B cell (primary cell): Measurements from ENCODE around the gene ZBED4. TPM values are rescaled to one million over a fixed set of nuclear protein-coding genes. Genes with fewer than 3 reads are reported as not detected.

ENCODE experiments used
- ATAC-seq: fragments of 200-7000 bp; cut with Tn5 transposase; one replicate; pipeline ENCODE4 v1.10.0; 2021; ENCODE audit warnings: low read depth, mild to moderate bottlenecking, moderate number of reproducible peaks, moderate library complexity
- CTCF ChIA-PET: fragments of 350-600 bp; sonication (Branson Sonifier 250); formaldehyde crosslinking; loops from one replicate; lab custom pipeline; 2021; ENCODE audit warnings: antibody characterized with exemption, inconsistent platforms; lab: Charles Lee
- POLR2A ChIA-PET: fragments of 350-600 bp; sonication (Branson Sonifier 250); formaldehyde crosslinking; loops from one replicate; lab custom pipeline; 2021; ENCODE audit warnings: antibody characterized with exemption; lab: Charles Lee
- DNase-seq: peaks from one replicate; pipeline ENCODE4 v3.0.0; 2013
- H2AFZ ChIP-seq: 2 replicates; pipeline ENCODE4 v1.6.1; 2012; ENCODE audit warnings: mild to moderate bottlenecking, low read depth, low read length; ENCODE audit not compliant: insufficient read depth, poor library complexity, severe bottlenecking
- H3K27ac ChIP-seq, 2 donors: 1 replicate in 1 of 2; 2 replicates in 1 of 2; pipeline ENCODE4 v1.5.1; 2012 to 2013; ENCODE audit warnings: low read length in 2 of 2, mild to moderate bottlenecking in 2 of 2, moderate library complexity in 1 of 2
- H3K27me3 ChIP-seq, 4 experiments: fragments of 200-600 bp in 1 of 4; sonication (generic) in 1 of 4; replicated peaks in 1 of 4; 1 replicate in 2 of 4; 2 replicates in 2 of 4; pipeline versions ENCODE4 v1.6.1 to v1.7.0; 2013 to 2016; ENCODE audit warnings: low read length in 3 of 4, mild to moderate bottlenecking in 2 of 4, mixed read lengths in 1 of 4, moderate library complexity in 1 of 4; ENCODE audit not compliant: insufficient read depth in 4 of 4, control insufficient read depth in 3 of 4; ENCODE audit errors: control extremely low read depth in 1 of 4
- H3K36me3 ChIP-seq, 2 experiments: replicated peaks in 1 of 2; 1 replicate in 1 of 2; 2 replicates in 1 of 2; pipeline versions ENCODE4 v1.6.1 to v1.7.1; 2013; ENCODE audit warnings: low read length in 1 of 2; ENCODE audit not compliant: insufficient read depth in 2 of 2, control insufficient read depth in 1 of 2; ENCODE audit errors: control extremely low read depth in 1 of 2, extremely low read depth in 1 of 2
- H3K4me1 ChIP-seq, 2 donors: fragments of 200-600 bp in 1 of 2; sonication (generic) in 1 of 2; 1 replicate in 1 of 2; 2 replicates in 1 of 2; pipeline versions ENCODE4 v1.5.1 to v1.6.1; 2013 to 2017; ENCODE audit warnings: low read length in 2 of 2; ENCODE audit not compliant: control insufficient read depth in 2 of 2, insufficient read depth in 2 of 2
- H3K4me2 ChIP-seq: replicated peaks from 2 replicates; pipeline ENCODE3; 2012; ENCODE audit warnings: mild to moderate bottlenecking, low read depth, low read length; ENCODE audit not compliant: poor library complexity, severe bottlenecking
- H3K4me3 ChIP-seq, 5 experiments: fragments of 200-600 bp in 1 of 5; sonication (generic) in 1 of 5; 1 replicate in 3 of 5; 2 replicates in 2 of 5; pipeline versions ENCODE4 v1.5.1 to v1.7.0; 2011 to 2016; ENCODE audit warnings: low read length in 4 of 5, mild to moderate bottlenecking in 4 of 5, low read depth in 2 of 5, control low read depth in 1 of 5, moderate library complexity in 1 of 5; ENCODE audit not compliant: insufficient read depth in 1 of 5; ENCODE audit errors: control extremely low read depth in 1 of 5, extremely low read depth in 1 of 5
- H3K79me2 ChIP-seq: fragments of 200-600 bp; sonication (generic); one replicate; pipeline ENCODE4 v1.6.0; 2016; ENCODE audit warnings: low read length; ENCODE audit not compliant: control insufficient read depth, insufficient read depth
- H3K9ac ChIP-seq: fragments of 200-600 bp; sonication (generic); 2 replicates; pipeline ENCODE4 v1.6.1; 2017; ENCODE audit warnings: mild to moderate bottlenecking, low read length, moderate library complexity
- H3K9me3 ChIP-seq, 3 donors: one replicate each; pipeline versions ENCODE4 v1.6.1 to v1.7.1; 2013; ENCODE audit warnings: low read length in 2 of 3; ENCODE audit not compliant: control insufficient read depth in 2 of 3, insufficient read depth in 1 of 3; ENCODE audit errors: control extremely low read depth in 1 of 3
- H4K20me1 ChIP-seq: 2 replicates; pipeline ENCODE4 v1.6.0; 2012; ENCODE audit warnings: mild to moderate bottlenecking, low read length; ENCODE audit not compliant: insufficient read depth, control insufficient read depth, poor library complexity, severe bottlenecking
- H3K27ac Mint-ChIP-seq: one replicate; pipeline ENCODE4 v1.8.0; 2021; ENCODE audit warnings: mixed read lengths
- H3K27me3 Mint-ChIP-seq: one replicate; pipeline ENCODE4 v1.8.0; 2021; ENCODE audit warnings: mixed read lengths
- H3K4me1 Mint-ChIP-seq: one replicate; pipeline ENCODE4 v1.8.0; 2021; ENCODE audit warnings: mixed read lengths
- H3K4me3 Mint-ChIP-seq: one replicate; pipeline ENCODE4 v1.8.0; 2021; ENCODE audit warnings: mixed read lengths
- H3K9me3 Mint-ChIP-seq: one replicate; pipeline ENCODE4 v1.8.0; 2022; ENCODE audit warnings: mixed read lengths; ENCODE audit not compliant: insufficient read depth
- CTCF ChIP-seq: fragments of 200-600 bp; IDR thresholded peaks from one replicate; pipeline ENCODE4 v1.8.0; 2022; ENCODE audit warnings: antibody characterized with exemption, mild to moderate bottlenecking
- EZH2 ChIP-seq: IDR thresholded peaks from 2 replicates; pipeline ENCODE4 v1.6.1; 2012; ENCODE audit warnings: borderline replicate concordance, low read depth, mild to moderate bottlenecking, moderate library complexity, low read length; ENCODE audit not compliant: insufficient read depth, poor library complexity, severe bottlenecking
- WGBS: methylation state at CpG from one replicate; pipeline ENCODE4 v1.1.5; 2013; ENCODE audit warnings: missing lambda C conversion rate; ENCODE audit not compliant: insufficient coverage; 5-methylcytosine and 5-hydroxymethylcytosine counted together
- intact Hi-C: fragments of 100-400 bp; cut with micrococcal nuclease; formaldehyde crosslinking; loops from one replicate; pipeline ENCODE4 v1.10.0; 2022
- polyA plus RNA-seq: library from polyadenylated mRNA; depleted of rRNA; stranded (reverse); fragments of >200 nt; gene quantifications from 2 replicates; pipeline ENCODE4 v1.2.3, GENCODE V29; 2012
- total RNA-seq, 2 donors: library from RNA; stranded (reverse); fragments of 120-200 nt in 1 of 2; gene quantifications; 1 replicate in 1 of 2; 2 replicates in 1 of 2; pipeline versions ENCODE4 v1.2.3 to v1.2.4, GENCODE V29; 2013 to 2022

ZBED4 gene
- total and polyA plus RNA-seq, 2 donors (not counting 1 experiment from before 2014, with no cell fraction given), result 5.9 to 14.6 TPM

- H3K27me3 Mint-ChIP-seq, result peaks cover 35% of the 10 kb centered on the region
- no peak for TF ChIP-seq EZH2
- no peak for TF ChIP-seq CTCF
- peak overlapping the region; percentile 49 for H3K4me3 Mint-ChIP-seq
- 4% methylated on average over 82 of the region's 89 CpGs for WGBS
- peaks cover 23% of the 10 kb centered on the region for H3K4me1 Mint-ChIP-seq
- Histone ChIP-seq H4K20me1 (peaks cover 7% of the 10 kb centered on the region), H3K36me3 (no peaks in the 10 kb centered on the region), H3K79me2 (peaks cover 3% of the 10 kb centered on the region), H3K27me3 (peaks cover 0 to 40% (median 21%) of the 10 kb centered on the region in 4 experiments), H3K4me3 (peak overlapping the region in 4 of 5 experiments; percentile 8 to 42 (median 38)), H3K4me2 (peak overlapping the region; percentile 91), H3K9ac (peak overlapping the region; percentile 51), H3K27ac (no peak overlapping the region), H3K9me3 (peaks cover 0 to 14% (median 0%) of the 10 kb centered on the region in 3 donors), H3K4me1 (peaks cover 22 to 32% of the 10 kb centered on the region in 2 donors), H2AFZ (peak overlapping the region; percentile 42)
- DNase-seq (peak; percentile 47), ATAC-seq (no peak)
- H3K9me3 Mint-ChIP-seq, result no peaks in the 10 kb centered on the region
- intact Hi-C loops, result loop anchor here (5.0 kb wide), 2 partner anchors 123 to 343 kb away; no protein-coding TSS in a partner anchor
- H3K27ac Mint-ChIP-seq, result peak overlapping the region; percentile 50
- ChIA-PET POLR2A (no interaction called here), CTCF (no interaction called here)
Observed at GRCh38 chr22:49849161-49850020, 4.3 kb upstream of the ZBED4 start.
